Kidney (tissue), 14 donors: Measurements from ENCODE around the gene AGBL5. TPM values are rescaled to one million over a fixed set of nuclear protein-coding genes. Genes with fewer than 3 reads are reported as not detected.
A peak's percentile ranks its signal among the peaks of the same experiment; 100 is the strongest.

Source experiments
- DNase-seq, 5 donors: peaks; one replicate each; pipeline ENCODE4 v3.0.0-alpha.2; 2013 to 2020
- FAIRE-seq: peaks from 2 replicates; lab custom pipeline; 2012; peaks lifted over from hg19 to GRCh38; lab: Jason Lieb, UNC
- H3K27ac ChIP-seq, 2 donors: one replicate each; pipeline ENCODE4 v1.7.0; 2013; ENCODE audit warnings: low read depth in 2 of 2, low read length in 2 of 2, inconsistent platforms in 1 of 2
- H3K27me3 ChIP-seq: one replicate; pipeline ENCODE4 v1.7.1; 2013; ENCODE audit warnings: low read length, inconsistent platforms; ENCODE audit not compliant: control insufficient read depth, insufficient read depth
- H3K36me3 ChIP-seq, 3 donors: one replicate each; pipeline versions ENCODE4 v1.7.0 to v1.7.1; 2013; ENCODE audit warnings: low read length in 3 of 3, control low read depth in 1 of 3, inconsistent platforms in 1 of 3; ENCODE audit not compliant: insufficient read depth in 3 of 3, control insufficient read depth in 2 of 3
- H3K4me1 ChIP-seq, 3 donors: one replicate each; pipeline versions ENCODE4 v1.7.0 to v1.7.1; 2013; ENCODE audit warnings: low read length in 3 of 3, inconsistent platforms in 1 of 3, low read depth in 1 of 3; ENCODE audit not compliant: control insufficient read depth in 2 of 3, insufficient read depth in 2 of 3
- H3K4me3 ChIP-seq, 3 donors: one replicate each; pipeline versions ENCODE4 v1.7.0 to v1.8.1; 2013; ENCODE audit warnings: low read length in 3 of 3, control low read depth in 1 of 3, inconsistent platforms in 1 of 3
- H3K9ac ChIP-seq, 3 donors: one replicate each; pipeline versions ENCODE4 v1.7.0 to v1.7.1; 2013; ENCODE audit warnings: low read length in 3 of 3, control low read depth in 1 of 3, inconsistent platforms in 1 of 3
- H3K9me3 ChIP-seq, 3 donors: one replicate each; pipeline versions ENCODE4 v1.7.0 to v1.7.1; 2013; ENCODE audit warnings: low read length in 3 of 3, control low read depth in 1 of 3, inconsistent platforms in 1 of 3; ENCODE audit not compliant: control insufficient read depth in 2 of 3, insufficient read depth in 1 of 3
- intact Hi-C: fragments of 100-400 bp; cut with DNase I; formaldehyde crosslinking; loops from one replicate; pipeline ENCODE4 v1.11.1; 2022
- polyA plus RNA-seq: library from polyadenylated mRNA; stranded (reverse); fragments of 350-450 nt; fragmentation: Illumina TruSeq; extraction: RNeasy Lipid Tissue Mini Kit (QIAGEN cat#74804); gene quantifications from one replicate; pipeline ENCODE4 v1.2.3, GENCODE V29; 2014; ENCODE audit warnings: low read depth, low replicate concordance; ENCODE audit not compliant: insufficient read depth
- total RNA-seq: library from RNA; stranded (reverse); fragmentation: NEBNext Ultra II Directional; extraction: Animal tissue kit (Norgen Biotek cat#: 25700); gene quantifications from one replicate; pipeline ENCODE4 v1.2.1, GENCODE V29; 2021
- TF ChIP-seq, protein P1 (sequence below): IDR thresholded peaks from 3 replicates; pipeline ENCODE4 v1.5.1; 2012; ENCODE audit warnings: mild to moderate bottlenecking, moderate library complexity, borderline replicate concordance; ENCODE audit not compliant: insufficient read depth; ENCODE audit errors: extremely low read depth
- donor health status: control.
- donor health status: control.
- donor health status: control.
- donor health status: control.
- donor health status: control.
- donor health status: DM: yes; HTN: yes; CAD: no.
- donor health status: Normal renal cell carcinoma (clear cell type).

Gene AGBL5
- total and polyA plus RNA-seq, 2 donors from 2014 or later: 33.4 to 36.5 TPM

DNA sequence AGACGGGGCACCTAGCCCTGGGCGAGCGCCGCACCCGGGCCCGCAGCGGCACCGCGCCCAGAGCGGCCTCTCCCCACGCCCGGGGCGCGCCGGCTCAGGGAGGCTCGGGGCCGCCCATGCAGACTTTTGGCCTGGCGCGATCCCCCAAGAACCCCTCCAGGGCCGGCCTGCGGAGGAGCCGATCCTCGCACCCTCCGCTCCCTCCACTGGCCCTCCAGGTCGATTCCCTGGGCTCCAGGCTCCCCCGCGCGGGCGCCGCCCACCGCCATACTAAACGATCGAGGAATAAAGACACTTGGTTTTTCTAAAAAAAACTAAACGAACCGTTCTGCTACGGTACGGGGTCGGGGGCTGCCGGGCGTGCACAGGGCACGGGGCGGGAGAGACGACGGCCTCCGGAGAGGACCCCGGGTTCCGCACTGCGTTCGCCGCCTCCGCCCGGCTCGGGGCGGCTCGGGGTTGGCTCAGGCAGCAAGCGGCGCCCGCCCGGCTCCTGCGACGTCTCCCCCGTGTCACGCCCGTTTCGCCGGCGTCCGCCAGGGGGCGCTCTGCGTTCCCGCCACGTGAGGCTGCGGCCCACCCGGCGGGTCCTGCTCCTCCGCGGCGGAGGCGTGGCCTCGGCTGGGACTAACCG lies 34.7 kb downstream of the AGBL5 start:
- intact Hi-C loops: no loop called here
- TF ChIP-seq, protein P1, sequence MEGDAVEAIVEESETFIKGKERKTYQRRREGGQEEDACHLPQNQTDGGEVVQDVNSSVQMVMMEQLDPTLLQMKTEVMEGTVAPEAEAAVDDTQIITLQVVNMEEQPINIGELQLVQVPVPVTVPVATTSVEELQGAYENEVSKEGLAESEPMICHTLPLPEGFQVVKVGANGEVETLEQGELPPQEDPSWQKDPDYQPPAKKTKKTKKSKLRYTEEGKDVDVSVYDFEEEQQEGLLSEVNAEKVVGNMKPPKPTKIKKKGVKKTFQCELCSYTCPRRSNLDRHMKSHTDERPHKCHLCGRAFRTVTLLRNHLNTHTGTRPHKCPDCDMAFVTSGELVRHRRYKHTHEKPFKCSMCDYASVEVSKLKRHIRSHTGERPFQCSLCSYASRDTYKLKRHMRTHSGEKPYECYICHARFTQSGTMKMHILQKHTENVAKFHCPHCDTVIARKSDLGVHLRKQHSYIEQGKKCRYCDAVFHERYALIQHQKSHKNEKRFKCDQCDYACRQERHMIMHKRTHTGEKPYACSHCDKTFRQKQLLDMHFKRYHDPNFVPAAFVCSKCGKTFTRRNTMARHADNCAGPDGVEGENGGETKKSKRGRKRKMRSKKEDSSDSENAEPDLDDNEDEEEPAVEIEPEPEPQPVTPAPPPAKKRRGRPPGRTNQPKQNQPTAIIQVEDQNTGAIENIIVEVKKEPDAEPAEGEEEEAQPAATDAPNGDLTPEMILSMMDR: peak; percentile 94
- Histone ChIP-seq H3K4me3 (peak overlapping the region in 2 of 3 donors; percentile 58 to 67), H3K9ac (peak overlapping the region in 2 of 3 donors; percentile 8 to 34), H3K9me3 (no peaks in the 10 kb centered on the region), H3K27ac (peak overlapping the region; percentile 67 to 85), H3K4me1 (peaks cover 0 to 13% (median 5%) of the 10 kb centered on the region in 3 donors), H3K27me3 (no peaks in the 10 kb centered on the region), H3K36me3 (no peaks in the 10 kb centered on the region)
- DNase-seq (peak; percentile 96 to 98 (median 97)), FAIRE-seq (no peak)

DNA sequence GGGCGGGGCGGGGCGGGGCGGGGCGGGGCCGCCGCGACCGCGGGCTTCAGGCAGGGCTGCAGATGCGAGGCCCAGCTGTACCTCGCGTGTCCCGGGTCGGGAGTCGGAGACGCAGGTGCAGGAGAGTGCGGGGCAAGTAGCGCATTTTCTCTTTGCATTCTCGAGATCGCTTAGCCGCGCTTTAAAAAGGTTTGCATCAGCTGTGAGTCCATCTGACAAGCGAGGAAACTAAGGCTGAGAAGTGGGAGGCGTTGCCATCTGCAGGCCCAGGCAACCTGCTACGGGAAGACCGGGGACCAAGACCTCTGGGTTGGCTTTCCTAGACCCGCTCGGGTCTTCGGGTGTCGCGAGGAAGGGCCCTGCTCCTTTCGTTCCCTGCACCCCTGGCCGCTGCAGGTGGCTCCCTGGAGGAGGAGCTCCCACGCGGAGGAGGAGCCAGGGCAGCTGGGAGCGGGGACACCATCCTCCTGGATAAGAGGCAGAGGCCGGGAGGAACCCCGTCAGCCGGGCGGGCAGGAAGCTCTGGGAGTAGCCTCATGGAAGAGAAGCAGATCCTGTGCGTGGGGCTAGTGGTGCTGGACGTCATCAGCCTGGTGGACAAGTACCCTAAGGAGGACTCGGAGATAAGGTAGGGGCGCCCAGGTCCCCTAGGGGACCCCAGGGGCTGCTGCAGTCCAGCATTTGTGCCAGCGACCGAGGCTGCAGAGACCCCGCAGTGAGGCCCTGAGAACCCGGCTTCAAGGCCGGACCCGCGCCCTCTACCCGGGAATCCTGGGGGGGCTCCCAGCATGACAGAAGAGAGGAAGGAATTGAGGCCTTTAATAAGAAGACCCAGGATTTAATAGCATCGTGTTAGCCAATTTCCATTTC lies 35.5 kb downstream of the AGBL5 start, which contains the start of gene KHK:
Gene KHK, plus strand, starts transcription at position 49 of the 870 bp plus-strand sequence. Its CDS starts 488 bp downstream, at position 537.
- Histone ChIP-seq H3K4me3 (peak within 1 kb of the TSS; percentile 58 to 92 (median 68)), H3K27ac (peak within 1 kb of the TSS; percentile 67 to 85), H3K9ac (peak within 1 kb of the TSS; percentile 8 to 42 (median 34)), H3K27me3 (no peaks in the 10 kb centered on the region), H3K9me3 (no peaks in the 10 kb centered on the region), H3K36me3 (no peaks in the 10 kb centered on the region), H3K4me1 (peaks cover 0 to 7% (median 5%) of the 10 kb centered on the region in 3 donors)
- TF ChIP-seq, protein P1: no peak
- no peak for FAIRE-seq
- intact Hi-C loops: no loop called here
- peak in 4 of 5 donors; percentile 51 to 89 (median 76) for DNase-seq

DNA sequence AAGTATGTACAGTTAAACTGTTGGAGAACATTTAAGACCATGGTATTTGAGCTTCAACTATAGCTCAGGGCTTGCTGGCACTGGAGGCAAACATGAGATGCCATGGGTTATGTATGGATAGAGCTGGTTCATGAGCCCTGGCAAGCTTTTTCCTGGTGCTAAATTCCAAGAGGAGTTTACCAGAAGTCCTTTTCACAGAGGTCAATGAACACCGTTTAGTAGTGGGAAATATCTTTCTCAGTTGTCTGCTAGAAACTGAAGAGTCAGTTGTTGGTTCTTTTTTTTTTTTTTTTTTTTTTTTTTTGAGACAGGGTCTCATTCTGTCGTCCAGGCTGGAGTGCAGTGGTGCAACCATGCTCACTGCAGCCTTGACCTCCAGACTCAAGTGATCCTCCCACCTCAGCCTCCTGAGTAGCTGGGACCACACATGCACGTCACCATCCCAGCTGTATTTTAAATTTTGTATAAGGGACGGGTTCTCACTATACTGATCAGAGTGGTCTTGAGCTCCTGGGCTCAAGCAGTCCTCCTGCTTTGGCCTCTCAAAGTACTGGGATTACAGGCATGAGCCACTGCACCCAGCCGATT lies 36.4 kb downstream of the AGBL5 start:
- H3K27ac ChIP-seq: no peak overlapping the region
- intact Hi-C loops: no loop called here
- peak overlapping the region in 1 of 3 donors; percentile 13 for H3K9ac ChIP-seq
- H3K4me3 ChIP-seq: peak overlapping the region; percentile 18 to 92 (median 55)
- H3K27me3 ChIP-seq: no peaks in the 10 kb centered on the region
- no peak for FAIRE-seq
- no peaks in the 10 kb centered on the region for H3K9me3 ChIP-seq
- peak in 2 of 5 donors; percentile 23 to 29 for DNase-seq
- H3K4me1 ChIP-seq: peaks cover 0 to 14% (median 5%) of the 10 kb centered on the region in 3 donors
- H3K36me3 ChIP-seq: no peaks in the 10 kb centered on the region
- TF ChIP-seq, protein P1: no peak
